GM04504 (cell line): ENCODE data around the gene DYRK1B.
"Not testable (repeated sequence)": the region's sequence is repeated elsewhere in the genome, so short reads cannot be mapped to it uniquely, and the experiment has no call there.

ENCODE experiments used
- DNase-seq: peaks from one replicate; pipeline ENCODE4 v3.0.0-alpha.2; 2012; ENCODE audit warnings: low read depth

The DYRK1B gene

DNA sequence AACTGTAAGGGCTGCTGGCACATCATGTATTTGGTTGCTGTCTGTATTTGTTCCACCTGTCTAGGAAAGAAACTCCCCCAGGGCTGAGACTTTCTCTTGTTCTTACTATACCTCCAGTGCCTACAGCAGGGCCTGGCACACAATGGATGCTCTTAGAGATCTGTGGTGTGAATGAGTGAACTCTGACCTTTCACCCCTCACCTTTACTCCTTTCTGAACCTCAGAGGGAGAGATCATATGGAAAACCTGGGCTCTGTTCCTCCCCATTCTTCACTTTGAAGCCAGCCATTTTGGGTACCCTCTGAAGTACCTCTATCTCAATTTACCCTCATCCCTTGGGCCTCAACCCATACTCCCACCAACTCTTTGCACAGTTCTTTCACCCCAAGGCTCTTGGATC, 3.1 kb downstream of the DYRK1B start:
- DNase-seq = no peak

DNA sequence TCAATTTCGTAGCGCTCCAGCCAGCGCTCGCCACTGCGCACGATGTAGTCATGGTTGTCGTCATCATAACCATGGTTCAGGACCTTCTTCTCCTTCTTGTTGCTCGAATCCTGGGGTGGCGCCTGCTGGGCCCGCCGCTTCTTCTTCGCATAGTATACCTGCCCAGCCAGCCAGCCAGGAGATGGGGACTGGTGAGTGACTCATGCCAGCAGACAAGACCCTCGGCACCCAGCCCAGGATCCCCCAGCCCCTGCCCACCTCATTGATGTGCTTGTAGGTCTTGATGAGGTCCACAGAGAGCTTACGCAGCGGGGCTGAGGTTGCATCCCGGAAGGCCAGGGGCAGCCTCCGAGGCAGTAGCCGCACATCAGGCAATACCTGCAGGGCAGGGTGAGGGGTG, 3.6 kb downstream of the DYRK1B start:
- no peak for DNase-seq

DNA sequence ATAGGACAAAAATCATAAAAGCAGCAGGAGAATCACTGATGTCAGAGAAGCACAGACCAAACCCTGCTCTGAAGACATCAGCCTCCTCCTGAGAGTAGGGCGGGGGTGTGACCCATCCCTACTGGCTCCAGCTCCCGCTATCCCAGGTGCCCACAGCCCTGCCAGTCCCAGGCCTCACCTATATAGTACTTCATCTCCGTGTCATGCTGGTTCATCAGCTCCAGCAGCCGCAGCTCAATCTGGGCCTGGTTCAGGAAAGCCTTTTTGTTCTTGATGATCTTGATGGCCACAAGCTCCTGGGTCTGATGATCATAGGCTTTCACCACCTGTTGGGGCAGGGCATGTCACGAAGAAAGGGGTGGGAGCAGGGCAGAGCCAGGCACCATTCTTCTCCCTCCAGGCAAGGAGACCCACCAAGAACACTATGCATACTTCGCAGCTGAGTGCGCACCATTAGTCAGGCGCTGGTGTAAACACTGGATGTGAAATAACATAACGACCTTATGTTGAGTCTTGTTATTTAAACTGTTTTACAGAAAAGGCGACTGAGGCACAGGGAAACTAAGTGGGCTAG, 4.2 kb downstream of the DYRK1B start:
- DNase-seq = no peak

DNA sequence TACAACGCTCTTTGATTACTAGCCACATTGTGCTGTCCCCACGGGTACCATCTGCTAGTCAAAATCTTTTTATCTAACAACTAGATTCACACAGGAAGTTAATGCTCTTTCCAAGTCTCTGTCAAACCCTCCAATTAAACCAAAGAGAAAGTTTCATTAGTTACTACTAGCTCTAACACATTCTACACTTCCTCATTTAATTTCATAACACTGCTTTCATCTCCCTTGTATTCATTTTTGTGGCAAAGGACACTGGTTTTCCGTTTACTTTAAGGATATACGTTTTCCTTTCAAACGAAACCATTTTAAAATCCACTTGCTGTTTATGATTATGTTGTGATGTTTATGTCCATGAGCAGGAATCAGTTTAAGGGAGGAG, 5.3 kb downstream of the DYRK1B start:
- DNase-seq = no peak

DNA sequence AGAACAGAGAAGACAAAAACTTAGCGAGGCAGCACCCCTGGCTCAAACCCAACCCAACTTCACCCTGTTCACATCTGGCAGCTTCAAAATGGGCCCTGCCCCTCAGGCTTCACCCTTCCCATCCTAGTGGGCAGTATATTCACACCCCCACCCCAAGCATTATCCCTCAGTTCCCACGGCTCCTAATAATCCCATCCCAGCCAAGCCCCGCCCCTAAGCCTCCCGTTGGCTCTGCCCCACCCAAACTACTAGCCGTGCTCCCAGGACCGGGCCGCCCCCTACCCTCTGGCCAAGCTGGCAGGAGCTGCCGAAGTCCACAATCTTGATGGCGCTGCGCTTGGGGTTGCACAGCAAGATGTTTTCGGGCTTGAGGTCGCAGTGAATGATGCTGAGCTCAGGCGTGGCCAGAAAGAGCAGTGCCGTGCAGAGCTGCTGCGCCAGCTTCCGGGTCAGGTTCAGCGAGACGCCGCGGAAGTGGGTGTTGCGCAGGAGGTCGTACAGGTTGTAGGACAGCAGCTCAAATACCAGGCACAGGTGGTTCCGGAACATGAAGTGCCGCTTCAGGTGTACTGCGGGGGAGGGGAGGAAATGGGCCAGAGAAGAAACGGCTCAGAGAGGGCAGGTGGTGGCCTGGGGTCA, 5.8 kb downstream of the DYRK1B start:
- DNase-seq = no peak

DNA sequence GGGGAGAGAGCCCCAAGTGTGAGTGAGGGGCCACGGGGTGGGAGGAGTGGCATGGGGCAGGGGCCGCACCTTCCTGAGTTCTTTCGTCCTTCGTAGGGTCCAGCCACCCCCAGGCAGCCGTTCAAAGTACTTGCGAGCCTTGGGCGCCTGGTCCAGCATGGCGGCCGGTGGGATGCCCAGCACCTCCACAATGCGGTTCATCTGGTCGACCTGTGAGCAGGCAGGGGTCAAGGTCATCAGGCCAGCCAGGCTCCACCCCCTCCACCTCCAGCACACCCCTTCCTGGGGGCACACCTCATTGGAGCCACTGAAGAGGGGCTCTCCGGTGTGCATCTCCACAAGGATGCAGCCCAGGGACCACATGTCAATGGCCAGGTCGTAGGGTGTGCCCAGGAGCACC, 6.7 kb downstream of the DYRK1B start:
- no peak for DNase-seq

DNA sequence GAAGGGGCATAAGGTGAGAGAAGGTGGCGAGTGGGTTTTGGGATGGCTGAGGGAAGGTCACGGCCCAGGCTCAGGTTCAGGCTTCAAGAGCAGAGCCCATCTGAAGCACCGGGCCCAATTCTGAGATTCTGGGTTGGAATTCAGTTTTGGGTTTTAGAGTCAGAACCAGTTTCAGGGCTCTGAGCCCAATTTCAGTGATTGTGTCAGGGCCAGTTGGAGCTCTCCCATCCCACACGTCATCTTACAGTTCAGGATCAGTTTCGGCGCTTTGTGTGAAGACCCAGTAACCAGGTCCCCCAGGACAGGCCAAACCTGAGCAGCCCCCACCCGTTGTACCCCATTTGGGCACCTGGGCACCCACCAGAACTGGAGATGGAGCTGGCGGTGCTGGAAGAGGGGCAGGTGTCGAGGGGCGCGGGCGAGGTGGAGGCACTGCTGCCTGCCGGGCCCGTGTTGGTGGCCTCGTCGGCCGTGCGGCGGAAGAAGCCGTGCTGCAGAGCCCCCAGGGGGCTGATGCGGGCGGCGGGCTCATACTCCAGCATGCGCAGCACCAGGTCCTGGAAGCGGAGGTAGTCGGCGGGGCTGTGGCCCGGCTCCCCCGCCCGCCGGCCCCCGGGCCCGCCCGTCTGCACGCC, 7.5 kb downstream of the DYRK1B start:
- DNase-seq = no peak

DNA sequence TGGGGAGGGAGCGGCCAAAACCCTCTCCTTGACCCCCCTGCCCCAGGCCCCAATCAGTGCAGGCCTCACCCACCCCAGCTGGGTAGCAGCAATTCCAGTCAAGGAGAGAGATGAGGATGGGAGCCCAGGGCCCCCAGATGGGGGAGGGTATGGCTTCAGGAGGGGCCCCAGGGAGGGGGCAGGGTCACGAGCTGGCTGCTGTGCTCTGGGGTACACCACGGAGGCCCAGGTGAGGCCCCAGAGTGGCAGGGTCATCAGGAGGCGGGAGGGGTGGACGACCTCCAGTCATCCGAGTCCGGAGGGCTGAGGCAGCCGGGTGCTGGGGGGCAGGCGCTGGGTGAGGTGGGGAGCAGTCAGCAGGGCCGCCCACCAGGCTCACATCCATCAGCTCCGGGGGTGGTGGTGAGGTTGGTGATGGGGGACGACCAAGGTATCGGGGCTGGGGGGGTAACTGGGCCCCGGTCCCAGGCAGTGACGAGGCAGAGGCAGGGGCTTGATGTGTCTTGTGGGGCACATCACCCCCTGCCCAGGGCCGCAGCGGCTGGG, 8.4 kb downstream of the DYRK1B start:
- no peak for DNase-seq

DNA sequence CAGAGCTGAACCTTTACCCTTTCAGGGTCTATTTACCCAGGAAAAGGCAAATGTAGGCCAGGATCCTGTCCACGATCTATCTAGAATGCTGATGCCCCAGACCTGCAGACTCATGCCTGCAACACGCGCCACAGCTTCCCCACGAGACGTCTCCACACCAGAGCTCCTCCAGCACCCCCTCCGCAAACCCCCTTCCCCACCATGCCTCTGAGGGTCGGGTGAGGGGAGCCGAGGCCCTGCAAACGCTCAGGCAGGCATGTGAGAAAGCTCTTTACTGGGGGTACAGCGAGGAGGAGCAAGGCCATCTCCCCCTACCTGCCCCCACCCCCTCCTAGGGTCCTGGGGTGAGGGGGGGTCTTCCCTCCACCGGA, 8.9 kb downstream of the DYRK1B start:
- DNase-seq = no peak

DNA sequence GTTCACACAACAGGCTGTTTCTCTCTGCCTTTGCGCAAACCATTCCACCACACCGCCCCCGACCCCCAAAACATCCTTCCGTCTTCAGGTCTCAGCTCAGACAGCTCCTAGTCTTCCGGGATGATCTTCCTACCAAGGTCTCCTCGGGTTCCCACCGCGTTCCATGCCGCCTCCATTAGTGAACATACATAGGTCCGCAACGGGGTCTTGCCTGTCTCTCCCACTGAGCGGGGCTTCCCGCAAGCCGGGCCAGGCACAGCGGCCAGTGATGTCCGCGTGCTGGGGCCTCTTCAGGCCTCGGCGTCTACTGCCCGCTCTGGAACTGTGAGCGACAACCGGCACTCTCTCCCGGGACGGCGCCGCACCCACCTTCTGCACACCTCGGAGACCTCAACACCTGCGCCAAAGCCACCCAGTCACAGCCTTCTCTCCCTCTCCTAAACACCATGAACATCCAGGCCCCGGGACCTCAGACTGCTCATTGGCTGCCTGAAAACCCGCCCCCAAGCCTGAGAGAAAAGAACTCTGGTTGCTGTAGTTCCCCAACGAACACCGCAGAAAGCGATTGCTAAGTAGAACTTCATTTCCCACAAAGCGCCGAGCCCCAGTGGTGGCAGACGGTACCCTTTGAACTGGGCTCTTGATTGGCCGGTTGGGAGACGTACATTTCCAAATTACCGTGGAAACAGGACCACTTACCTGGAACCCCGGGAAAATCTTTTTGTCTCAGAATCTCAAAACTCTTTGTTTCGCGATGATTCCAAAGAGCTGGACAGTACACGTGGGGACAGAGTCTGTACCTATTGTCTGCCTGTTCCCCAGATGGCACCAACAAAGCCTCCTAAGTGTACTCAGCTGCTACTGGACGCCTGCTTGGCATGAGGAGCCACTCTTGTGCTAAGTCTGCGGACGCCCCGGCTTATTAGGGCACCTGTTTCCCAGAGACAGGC, 9.5 kb downstream of the DYRK1B start:
- peak; percentile 82 for DNase-seq

DNA sequence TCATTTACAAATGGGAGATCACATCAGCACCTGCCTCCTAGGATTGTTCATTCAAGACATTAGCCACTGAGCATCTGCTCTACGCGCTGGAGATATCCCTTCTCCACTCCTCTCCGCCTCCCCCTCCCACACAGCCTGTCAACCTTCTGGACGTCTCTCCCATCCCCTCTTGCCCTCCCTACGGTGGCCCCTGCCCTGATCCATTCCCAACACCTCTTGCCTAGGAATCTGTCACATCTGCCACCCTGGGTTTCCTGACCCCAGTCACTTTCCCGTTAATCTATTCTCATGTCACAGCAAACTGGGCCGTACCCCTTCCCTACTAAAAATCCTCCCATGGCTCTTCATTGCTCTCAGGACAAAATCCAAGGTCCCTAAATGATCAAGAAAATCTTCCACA, 10.3 kb downstream of the DYRK1B start:
- DNase-seq = no peak

DNA sequence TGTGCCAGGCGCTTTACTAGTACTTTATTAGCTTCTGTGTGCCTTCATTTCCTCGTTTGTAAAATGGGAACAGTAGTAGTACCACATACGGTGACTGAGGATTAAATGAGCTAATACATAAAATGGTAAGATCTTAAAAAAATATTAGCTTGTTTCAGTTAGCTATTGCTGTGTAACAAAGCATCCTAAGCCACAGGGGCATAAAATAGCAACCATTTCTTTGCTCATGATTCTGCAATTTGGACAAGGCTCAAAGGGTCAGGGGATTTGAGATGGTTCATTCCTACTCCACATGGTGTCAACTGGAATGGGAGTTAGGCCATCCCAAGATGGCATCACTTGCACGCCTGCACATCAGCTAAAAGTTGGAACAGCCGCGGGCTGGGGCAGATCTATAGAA, 13.3 kb downstream of the DYRK1B start:
- DNase-seq = no peak

DNA sequence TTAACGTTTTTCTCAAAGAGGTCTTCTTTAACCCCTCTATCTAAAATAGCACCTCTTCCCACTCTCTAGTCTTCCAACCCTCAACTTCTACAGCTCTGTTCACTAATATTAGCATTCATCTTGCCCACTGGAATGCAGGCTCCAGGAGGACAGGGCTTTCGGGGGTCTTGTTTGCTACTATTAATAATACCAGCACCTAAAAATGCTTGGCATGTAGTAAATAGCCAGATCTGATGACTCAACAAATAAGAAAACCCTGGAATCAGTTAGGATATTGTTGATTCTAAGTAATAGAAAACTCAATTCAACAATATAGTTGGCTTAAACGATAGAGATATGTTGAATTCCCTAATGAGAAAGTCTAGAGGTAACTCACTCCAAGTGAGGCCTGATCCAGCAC, 14.2 kb downstream of the DYRK1B start:
- DNase-seq = no peak

DNA sequence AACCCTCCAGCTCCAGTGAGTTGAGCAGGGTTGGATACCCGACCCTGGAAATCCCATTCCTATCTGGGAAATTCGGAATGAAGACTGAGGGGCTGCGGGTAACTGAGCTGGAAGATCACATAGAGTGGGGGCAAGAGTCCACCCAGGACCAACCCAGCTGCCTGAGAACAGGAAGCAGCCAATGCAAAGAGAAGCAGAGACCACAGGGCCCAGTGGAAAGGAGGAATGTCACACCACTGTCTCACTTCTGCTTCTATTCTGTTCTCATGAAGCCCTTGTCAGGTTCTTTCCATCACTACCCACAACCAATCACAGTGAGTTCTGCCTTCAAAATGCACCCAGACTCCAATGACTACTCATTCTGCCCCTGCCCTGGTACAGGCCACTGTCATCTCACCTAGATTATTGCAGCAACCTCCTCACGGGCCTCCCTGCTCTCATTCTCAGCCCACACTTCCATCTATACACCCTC, 15.3 kb downstream of the DYRK1B start:
- DNase-seq = no peak

DNA sequence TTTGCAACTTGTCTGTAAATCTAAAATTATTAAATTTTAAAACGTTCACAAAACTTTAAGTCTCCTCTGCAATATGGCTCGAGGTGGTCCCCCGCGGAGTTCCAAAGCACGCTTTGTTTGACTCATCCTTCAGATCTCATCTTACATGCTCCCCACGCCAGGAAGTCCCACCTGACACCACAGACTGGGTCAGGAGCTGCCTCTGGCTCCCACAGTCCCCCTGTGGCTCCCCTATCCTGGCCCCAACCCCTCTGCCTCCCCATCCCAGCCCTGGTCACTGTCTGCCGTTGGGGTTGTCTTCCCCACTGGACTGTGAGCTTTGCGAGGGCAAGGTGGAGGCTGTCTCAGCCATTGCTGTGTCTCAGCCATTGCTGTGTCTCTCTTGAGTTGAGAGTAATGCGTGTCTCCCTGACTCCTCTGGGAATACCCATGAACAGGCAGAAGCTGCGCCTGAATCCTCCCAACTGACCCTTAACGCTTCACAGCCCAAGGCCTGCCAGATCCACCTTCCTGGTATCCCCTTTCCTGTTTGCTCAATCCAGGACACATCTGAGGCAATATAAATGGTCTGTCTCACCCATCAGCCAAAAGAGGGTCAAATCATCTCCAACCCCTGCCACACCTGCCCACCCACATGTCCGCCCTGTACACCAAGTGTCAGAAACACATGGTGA, 15.9 kb downstream of the DYRK1B start:
- no peak for DNase-seq

DNA sequence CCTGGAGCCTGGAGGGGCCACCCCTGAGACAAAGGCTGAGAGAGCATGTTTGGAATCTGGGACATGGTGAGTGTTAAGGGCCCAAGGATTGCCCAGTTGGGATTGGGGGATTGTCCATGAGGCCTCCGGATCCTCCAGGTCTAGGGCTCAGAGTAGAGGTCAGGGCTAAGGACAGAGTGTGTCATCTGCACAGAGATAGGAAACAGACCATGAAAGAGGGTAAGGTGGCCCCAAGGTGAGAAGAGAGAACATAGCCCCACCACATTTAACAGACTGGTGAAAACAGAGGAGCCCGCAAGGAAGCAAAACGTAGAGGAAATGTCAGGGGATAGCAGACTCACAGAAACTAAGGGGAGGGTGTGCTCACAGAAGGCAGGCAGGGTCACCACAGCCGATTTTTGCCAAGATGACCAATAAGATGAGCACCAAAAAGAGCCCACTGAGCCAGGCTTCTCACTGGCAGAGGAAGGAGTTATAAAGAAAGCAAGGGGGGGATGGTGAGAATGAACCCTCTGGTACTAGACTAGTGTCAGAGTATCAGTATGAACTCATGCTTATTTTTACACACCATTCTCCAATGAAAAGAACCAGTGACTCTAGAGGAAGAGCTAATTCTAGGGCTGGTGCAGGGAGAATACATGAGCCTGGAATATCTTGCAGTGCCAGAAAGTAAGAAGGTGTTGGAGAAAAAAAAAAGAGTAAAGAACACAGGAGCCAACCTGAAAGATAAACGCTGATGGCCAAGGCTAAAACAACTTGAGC, 17.5 kb downstream of the DYRK1B start:
- no peak for DNase-seq

DNA sequence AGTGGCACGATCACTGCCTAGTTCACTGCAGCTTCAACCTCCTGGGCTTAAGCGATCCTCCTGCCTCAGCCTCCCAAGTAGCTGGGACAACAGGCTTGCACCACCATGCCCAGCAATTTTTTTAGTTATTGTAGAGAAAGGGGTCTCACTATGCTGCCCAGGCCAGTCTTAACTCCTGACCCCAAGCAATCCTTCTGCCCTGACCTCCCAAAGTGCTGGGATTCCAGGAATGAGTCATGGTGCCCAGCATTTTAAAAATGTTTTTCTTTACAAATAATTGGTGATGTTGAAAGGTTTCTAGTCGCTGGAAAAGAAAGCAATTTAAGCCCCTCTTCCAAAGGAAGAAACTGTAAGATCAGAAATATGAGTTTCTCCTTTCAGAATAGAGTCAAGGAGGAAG, 19.4 kb downstream of the DYRK1B start:
- DNase-seq = no peak

DNA sequence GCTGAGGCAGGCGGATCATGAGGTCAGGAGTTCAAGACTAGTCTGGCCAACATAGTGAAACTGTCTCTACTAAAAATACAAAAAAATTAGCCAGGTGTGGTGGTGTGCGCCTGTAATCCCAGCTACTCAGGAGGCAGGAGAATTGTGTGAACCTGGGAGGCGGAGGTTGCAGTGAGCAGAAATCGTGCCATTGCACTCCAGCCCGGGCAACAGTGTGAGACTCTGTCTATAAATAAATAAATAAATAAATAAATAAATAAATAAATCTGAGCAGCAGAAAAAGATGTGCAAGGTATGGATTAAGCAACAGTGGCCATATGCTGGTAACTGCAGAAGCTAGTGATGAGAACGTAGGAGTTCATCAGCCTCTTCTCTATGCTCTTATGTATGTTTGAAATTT, 19.9 kb downstream of the DYRK1B start:
- DNase-seq = not testable (repeated sequence)

DNA sequence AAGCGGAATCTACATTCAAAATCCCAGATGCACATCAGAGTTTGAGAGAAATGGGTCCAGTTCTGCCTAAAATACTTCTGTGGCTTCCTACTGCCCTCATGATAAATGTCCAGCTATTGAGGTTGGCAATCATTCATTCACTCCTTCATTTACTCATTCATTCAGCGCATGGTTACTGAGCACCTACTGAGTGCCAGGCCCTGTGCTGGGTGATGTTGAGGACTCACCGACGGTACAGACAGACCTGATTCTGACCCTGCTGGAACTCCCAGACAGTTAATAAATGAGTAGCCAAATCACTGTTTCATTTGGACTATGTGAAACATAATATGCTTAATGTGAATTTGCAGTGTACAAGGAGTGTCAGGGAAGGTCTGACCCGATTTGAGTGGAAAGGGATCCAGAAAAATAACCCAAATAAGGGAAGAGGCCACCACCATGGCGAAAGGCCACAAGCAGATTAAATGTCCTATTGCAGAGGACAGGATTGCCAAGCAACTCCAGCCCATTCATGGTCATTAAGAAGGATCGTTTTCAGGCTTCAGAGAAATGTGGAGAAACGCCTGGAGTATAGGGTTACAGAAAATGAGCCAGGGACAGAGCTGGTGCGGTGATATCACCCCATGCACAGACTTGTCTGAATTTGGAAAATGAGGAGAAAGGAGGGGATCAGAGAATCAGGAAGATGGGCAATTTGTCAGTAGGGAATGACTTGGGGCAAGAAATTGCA, 20.5 kb downstream of the DYRK1B start:
- no peak for DNase-seq

DNA sequence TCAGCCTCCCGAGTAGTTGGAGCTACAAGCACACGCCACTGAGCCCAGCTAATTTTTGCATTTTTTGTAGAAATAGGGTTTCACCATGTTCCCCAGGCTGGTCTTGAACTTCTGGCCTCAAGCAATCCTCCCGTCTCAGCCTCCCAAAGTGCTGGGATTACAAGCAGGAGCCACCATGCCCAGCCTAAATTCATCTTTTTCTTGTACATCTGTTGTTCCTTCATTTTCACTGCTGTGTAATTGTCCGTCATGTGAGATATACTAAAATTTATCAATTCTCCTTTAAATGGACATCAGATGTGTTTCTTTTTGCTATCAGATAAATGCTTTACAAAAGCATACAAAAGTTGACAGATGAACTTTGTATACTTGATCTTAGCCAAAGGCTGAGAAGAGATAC, 22.9 kb downstream of the DYRK1B start:
- no peak for DNase-seq
